Measurements from ENCODE around the gene ARRDC5.

- TF ChIP-seq CTCF (IDR thresholded peaks at IDR 0.05) (no peak), EZH2phosphoT487 (IDR thresholded peaks at IDR 0.05) (no peak), EZH2 (IDR thresholded peaks at IDR 0.05) (no peak)
Measured at GRCh38 chr19:4923276-4923747, 20.6 kb upstream of the ARRDC5 start.

Measured in neural progenitor cell (in vitro differentiated cells).